GM12878 (cell line): ENCODE results near the gene GPR153. TPM values are rescaled to one million over a fixed set of nuclear protein-coding genes. Genes with fewer than 3 reads are reported as not detected.

Experiments used
- ATAC-seq: fragments of 200-7000 bp; cut with Tn5 transposase; 3 replicates; pipeline ENCODE4 v1.9.1; 2020; ENCODE audit warnings: mild to moderate bottlenecking, moderate library complexity
- BruUV-seq: library from RNA; stranded (reverse); fragments of 400-500 nt; replicated peaks from 2 replicates; lab custom pipeline; 2021; lab: Mats Ljungman, UMichigan
- CTCF ChIA-PET: fragments of 300-600 bp; sonication (Branson Sonifier 250); formaldehyde crosslinking; extraction: SDS; loops from one replicate; lab custom pipeline; 2021; ENCODE audit warnings: inconsistent platforms; lab: Yijun Ruan, JAX
- POLR2A ChIA-PET: fragments of 350-600 bp; formaldehyde crosslinking; extraction: SDS; loops from one replicate; lab custom pipeline; 2021; ENCODE audit warnings: inconsistent platforms; lab: Charles Lee
- RAD21 ChIA-PET: fragments of 300-600 bp; sonication (Branson Sonifier 250); formaldehyde crosslinking; loops from one replicate; lab custom pipeline; 2023; ENCODE audit warnings: antibody characterized with exemption; ENCODE audit not compliant: unreplicated experiment; lab: Charles Lee
- SMC1A ChIA-PET: fragments of 300-600 bp; sonication (Branson Sonifier 250); formaldehyde crosslinking; loops from one replicate; lab custom pipeline; 2023; ENCODE audit not compliant: unreplicated experiment, uncharacterized antibody; lab: Charles Lee
- DNase-seq: peaks from one replicate; pipeline ENCODE4 v3.0.0-alpha.2; 2011; ENCODE audit warnings: low read depth, low spot score
- FAIRE-seq: peaks from 3 replicates; lab custom pipeline; 2011; peaks lifted over from hg19 to GRCh38; lab: Jason Lieb, UNC
- H2AFZ ChIP-seq: 2 replicates; pipeline ENCODE4 v1.6.0; 2011; ENCODE audit warnings: low read depth, low read length, control low read depth; ENCODE audit not compliant: control insufficient read depth
- H3K27ac ChIP-seq: 2 replicates; pipeline ENCODE4 v1.5.1; 2011; ENCODE audit warnings: control low read depth; ENCODE audit not compliant: control insufficient read depth, insufficient read depth
- H3K27me3 ChIP-seq, 2 experiments: replicated peaks in 1 of 2; 2 replicates each; pipeline versions ENCODE4 v1.6.0 to v1.6.1; 2011; ENCODE audit warnings: low read length in 1 of 2; ENCODE audit not compliant: control insufficient read depth in 2 of 2, insufficient read depth in 2 of 2
- H3K36me3 ChIP-seq, 2 experiments: 2 replicates each; pipeline ENCODE4 v1.5.1; 2011; ENCODE audit warnings: low read length in 1 of 2; ENCODE audit not compliant: control insufficient read depth in 2 of 2, insufficient read depth in 2 of 2
- H3K4me1 ChIP-seq: 2 replicates; pipeline ENCODE4 v1.6.1; 2011; ENCODE audit warnings: mild to moderate bottlenecking, low read length, moderate library complexity, mixed read lengths; ENCODE audit not compliant: control insufficient read depth, insufficient read depth
- H3K4me2 ChIP-seq: 2 replicates; pipeline ENCODE4 v1.6.0; 2011; ENCODE audit warnings: control low read depth; ENCODE audit not compliant: control insufficient read depth, insufficient read depth
- H3K4me3 ChIP-seq: fragments of 200-600 bp; sonication (generic); 2 replicates; pipeline ENCODE4 v1.5.1; 2016
- H3K79me2 ChIP-seq: 2 replicates; pipeline ENCODE4 v1.6.0; 2011; ENCODE audit warnings: low read length; ENCODE audit not compliant: control insufficient read depth, insufficient read depth
- H3K9ac ChIP-seq: 2 replicates; pipeline ENCODE4 v1.8.0; 2011; ENCODE audit warnings: low read length, control low read depth, mixed read lengths; ENCODE audit not compliant: control insufficient read depth, insufficient read depth
- H3K9me3 ChIP-seq: replicated peaks from 3 replicates; pipeline ENCODE4 v1.5.1; 2011; ENCODE audit warnings: mild to moderate bottlenecking, low read length; ENCODE audit not compliant: control insufficient read depth, insufficient read depth
- H4K20me1 ChIP-seq: 2 replicates; pipeline ENCODE4 v1.6.0; 2011; ENCODE audit not compliant: control insufficient read depth, insufficient read depth
- ATF7 ChIP-seq: fragments of 450-650 bp; IDR thresholded peaks from 2 replicates; pipeline ENCODE4 v1.6.1; 2016; ENCODE audit warnings: low read depth, mild to moderate bottlenecking
- BCL11A ChIP-seq: IDR thresholded peaks from 2 replicates; pipeline ENCODE4 v1.6.1; 2011; ENCODE audit warnings: low read depth, low read length
- CBFB ChIP-seq: IDR thresholded peaks from 2 replicates; pipeline ENCODE4 v1.6.1; 2016; ENCODE audit warnings: antibody characterized with exemption, low read depth
- JUNB ChIP-seq: IDR thresholded peaks from 2 replicates; pipeline ENCODE4 v1.6.1; 2016; ENCODE audit warnings: antibody characterized with exemption, mild to moderate bottlenecking
- NR2C1 ChIP-seq: fragments of 450-650 bp; IDR thresholded peaks from 2 replicates; pipeline ENCODE4 v1.6.1; 2017; ENCODE audit warnings: antibody characterized with exemption, mild to moderate bottlenecking, moderate library complexity
- NR2F1 ChIP-seq: fragments of 450-650 bp; conservative IDR thresholded peaks from 2 replicates; pipeline ENCODE4 v1.6.1; 2017; ENCODE audit warnings: mild to moderate bottlenecking
- POU2F2 ChIP-seq: IDR thresholded peaks from 3 replicates; pipeline ENCODE4 v1.6.1; 2011; ENCODE audit warnings: low read depth, mild to moderate bottlenecking, low read length, borderline replicate concordance
- RAD21 ChIP-seq: IDR thresholded peaks from 2 replicates; pipeline ENCODE4 v1.6.1; 2011; ENCODE audit warnings: mild to moderate bottlenecking, low read depth, low read length, moderate library complexity; ENCODE audit not compliant: insufficient read depth
- RAD51 ChIP-seq: fragments of 450-650 bp; IDR thresholded peaks from 2 replicates; pipeline ENCODE4 v1.6.1; 2016; ENCODE audit warnings: moderate library complexity, mild to moderate bottlenecking, inconsistent platforms
- RFX5 ChIP-seq: IDR thresholded peaks from 2 replicates; pipeline ENCODE4 v1.6.1; 2011; ENCODE audit warnings: low read depth, low read length, improper control_type of control experiment
- SP1 ChIP-seq: IDR thresholded peaks from one replicate; pipeline ENCODE4 v1.6.1; 2011; ENCODE audit warnings: low read depth, low read length
- TCF12 ChIP-seq: IDR thresholded peaks from 2 replicates; pipeline ENCODE4 v1.6.1; 2011; ENCODE audit warnings: low read depth, mild to moderate bottlenecking, low read length
- WGBS: methylation state at CpG from one replicate; pipeline ENCODE4 v1.1.6; 2016; ENCODE audit warnings: low lambda C conversion rate; ENCODE audit not compliant: insufficient replicate concordance, insufficient coverage; ENCODE audit errors: missing lambda C conversion rate; 5-methylcytosine and 5-hydroxymethylcytosine counted together
- in situ Hi-C: fragments of 300-500 bp; cut with MboI; formaldehyde crosslinking; loops from 9 replicates; pipeline ENCODE4 v1.14.3; 2018; ENCODE audit warnings: mixed read lengths
- intact Hi-C: fragments of 100-400 bp; cut with micrococcal nuclease; formaldehyde crosslinking; loops from one replicate; pipeline ENCODE4 v1.14.2; 2022; ENCODE audit not compliant: unreplicated experiment
- polyA plus RNA-seq, 11 experiments: library from polyadenylated mRNA; depleted of rRNA in 4 of 11; unstranded in 6 of 11; stranded (reverse) in 5 of 11; fragments of >200 nt; fragmentation: Nextera tagmentation in 4 of 11; fragmentation: Illumina TruSeq in 1 of 11; extraction: Ambion mirVana in 4 of 11; extraction: Trizol in 1 of 11; gene quantifications; 1 replicate in 1 of 11; 2 replicates in 10 of 11; pipeline versions ENCODE4 v1.2.1 to v1.2.3, GENCODE V29; 2011 to 2016; ENCODE audit warnings: inconsistent platforms in 2 of 11, missing spikeins in 2 of 11, low read depth in 1 of 11
- total RNA-seq, 4 experiments: library from RNA; depleted of rRNA in 3 of 4; stranded (reverse); fragments of >200 nt in 3 of 4; fragmentation: Illumina TruSeq in 1 of 4; extraction: Trizol in 1 of 4; gene quantifications; 2 replicates each; pipeline versions ENCODE4 v1.2.1 to v1.2.3, GENCODE V29; 2013 to 2021
- TF ChIP-seq, protein P1 (sequence below): IDR thresholded peaks from 2 replicates; pipeline ENCODE4 v1.6.1; 2011; ENCODE audit warnings: borderline replicate concordance, low read depth, mild to moderate bottlenecking, moderate library complexity, mixed read lengths, low read length; ENCODE audit not compliant: insufficient read depth; ENCODE audit errors: extremely low read length
- TF ChIP-seq, protein P2 (sequence below): fragments of 450-650 bp; IDR thresholded peaks from 2 replicates; pipeline ENCODE4 v1.6.1; 2018; ENCODE audit warnings: mild to moderate bottlenecking, low read depth, moderate library complexity; ENCODE audit not compliant: partially characterized antibody
- TF ChIP-seq, protein P3 (sequence below): fragments of 450-650 bp; IDR thresholded peaks from 2 replicates; pipeline ENCODE4 v1.6.1; 2017; ENCODE audit warnings: low read depth, mild to moderate bottlenecking, moderate library complexity
- TF ChIP-seq, protein P4 (sequence below): fragments of 150-350 bp; IDR thresholded peaks from 2 replicates; pipeline ENCODE4 v1.6.1; 2014; ENCODE audit warnings: mild to moderate bottlenecking, low read depth, low read length

GPR153 gene
- total and polyA plus RNA-seq, 10 of the 15 experiments (the other 5 are each of a cell fraction or from before 2014, with no cell fraction given), result 0.04 to 2.2 (median 0.54) TPM

DNA sequence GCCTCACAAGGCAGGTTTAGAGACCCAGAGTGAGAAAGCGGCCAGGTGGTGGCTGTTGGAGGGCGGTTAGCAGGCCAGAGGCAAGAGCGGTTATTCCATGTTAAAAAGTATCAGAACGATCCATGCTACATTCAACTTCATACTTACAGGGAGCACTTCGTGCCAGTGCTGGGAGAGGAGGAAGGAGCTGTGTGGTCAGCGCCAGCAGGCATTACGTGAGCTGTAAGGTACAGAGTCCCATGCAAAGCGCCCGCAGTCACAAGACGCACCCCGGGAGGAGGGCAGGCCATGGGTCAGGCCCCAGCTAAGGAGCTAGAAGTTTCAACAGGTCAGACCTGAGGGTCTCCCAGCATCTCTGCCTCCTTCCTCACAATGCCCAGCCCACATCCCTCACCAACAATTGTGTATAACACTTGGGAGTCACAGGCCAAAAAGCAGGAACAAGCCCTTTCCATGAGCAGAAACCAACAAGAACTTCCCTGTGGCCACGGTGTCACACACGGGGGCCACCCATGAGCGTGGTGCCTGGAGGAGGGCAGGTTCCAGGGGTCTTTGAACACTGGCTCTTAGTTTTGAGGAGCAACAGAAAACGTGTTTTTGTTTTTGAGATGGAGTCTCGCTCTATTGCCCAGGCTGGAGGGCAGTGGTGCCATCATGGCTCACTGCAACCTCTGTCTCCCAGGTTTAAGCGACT, 21.8 kb upstream of the GPR153 start:
- intact Hi-C loops, result no loop called here

More for the DNA sequence above, 21.8 kb upstream of the GPR153 start:
- H4K20me1 ChIP-seq, result no peaks in the 10 kb centered on the region
- TF ChIP-seq, protein P1, sequence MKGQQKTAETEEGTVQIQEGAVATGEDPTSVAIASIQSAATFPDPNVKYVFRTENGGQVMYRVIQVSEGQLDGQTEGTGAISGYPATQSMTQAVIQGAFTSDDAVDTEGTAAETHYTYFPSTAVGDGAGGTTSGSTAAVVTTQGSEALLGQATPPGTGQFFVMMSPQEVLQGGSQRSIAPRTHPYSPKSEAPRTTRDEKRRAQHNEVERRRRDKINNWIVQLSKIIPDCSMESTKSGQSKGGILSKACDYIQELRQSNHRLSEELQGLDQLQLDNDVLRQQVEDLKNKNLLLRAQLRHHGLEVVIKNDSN, result no peak
- TF ChIP-seq JUNB (no peak), BCL11A (no peak), RFX5 (no peak), NR2F1 (no peak), RAD21 (no peak), POU2F2 (no peak), CBFB (no peak), NR2C1 (no peak), TCF12 (no peak), SP1 (no peak), ATF7 (no peak), RAD51 (no peak)
- TF ChIP-seq, protein P2, sequence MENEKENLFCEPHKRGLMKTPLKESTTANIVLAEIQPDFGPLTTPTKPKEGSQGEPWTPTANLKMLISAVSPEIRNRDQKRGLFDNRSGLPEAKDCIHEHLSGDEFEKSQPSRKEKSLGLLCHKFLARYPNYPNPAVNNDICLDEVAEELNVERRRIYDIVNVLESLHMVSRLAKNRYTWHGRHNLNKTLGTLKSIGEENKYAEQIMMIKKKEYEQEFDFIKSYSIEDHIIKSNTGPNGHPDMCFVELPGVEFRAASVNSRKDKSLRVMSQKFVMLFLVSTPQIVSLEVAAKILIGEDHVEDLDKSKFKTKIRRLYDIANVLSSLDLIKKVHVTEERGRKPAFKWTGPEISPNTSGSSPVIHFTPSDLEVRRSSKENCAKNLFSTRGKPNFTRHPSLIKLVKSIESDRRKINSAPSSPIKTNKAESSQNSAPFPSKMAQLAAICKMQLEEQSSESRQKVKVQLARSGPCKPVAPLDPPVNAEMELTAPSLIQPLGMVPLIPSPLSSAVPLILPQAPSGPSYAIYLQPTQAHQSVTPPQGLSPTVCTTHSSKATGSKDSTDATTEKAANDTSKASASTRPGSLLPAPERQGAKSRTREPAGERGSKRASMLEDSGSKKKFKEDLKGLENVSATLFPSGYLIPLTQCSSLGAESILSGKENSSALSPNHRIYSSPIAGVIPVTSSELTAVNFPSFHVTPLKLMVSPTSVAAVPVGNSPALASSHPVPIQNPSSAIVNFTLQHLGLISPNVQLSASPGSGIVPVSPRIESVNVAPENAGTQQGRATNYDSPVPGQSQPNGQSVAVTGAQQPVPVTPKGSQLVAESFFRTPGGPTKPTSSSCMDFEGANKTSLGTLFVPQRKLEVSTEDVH, result no peak
- TF ChIP-seq, protein P3, sequence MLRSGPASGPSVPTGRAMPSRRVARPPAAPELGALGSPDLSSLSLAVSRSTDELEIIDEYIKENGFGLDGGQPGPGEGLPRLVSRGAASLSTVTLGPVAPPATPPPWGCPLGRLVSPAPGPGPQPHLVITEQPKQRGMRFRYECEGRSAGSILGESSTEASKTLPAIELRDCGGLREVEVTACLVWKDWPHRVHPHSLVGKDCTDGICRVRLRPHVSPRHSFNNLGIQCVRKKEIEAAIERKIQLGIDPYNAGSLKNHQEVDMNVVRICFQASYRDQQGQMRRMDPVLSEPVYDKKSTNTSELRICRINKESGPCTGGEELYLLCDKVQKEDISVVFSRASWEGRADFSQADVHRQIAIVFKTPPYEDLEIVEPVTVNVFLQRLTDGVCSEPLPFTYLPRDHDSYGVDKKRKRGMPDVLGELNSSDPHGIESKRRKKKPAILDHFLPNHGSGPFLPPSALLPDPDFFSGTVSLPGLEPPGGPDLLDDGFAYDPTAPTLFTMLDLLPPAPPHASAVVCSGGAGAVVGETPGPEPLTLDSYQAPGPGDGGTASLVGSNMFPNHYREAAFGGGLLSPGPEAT, result no peak
- TF ChIP-seq, protein P4, sequence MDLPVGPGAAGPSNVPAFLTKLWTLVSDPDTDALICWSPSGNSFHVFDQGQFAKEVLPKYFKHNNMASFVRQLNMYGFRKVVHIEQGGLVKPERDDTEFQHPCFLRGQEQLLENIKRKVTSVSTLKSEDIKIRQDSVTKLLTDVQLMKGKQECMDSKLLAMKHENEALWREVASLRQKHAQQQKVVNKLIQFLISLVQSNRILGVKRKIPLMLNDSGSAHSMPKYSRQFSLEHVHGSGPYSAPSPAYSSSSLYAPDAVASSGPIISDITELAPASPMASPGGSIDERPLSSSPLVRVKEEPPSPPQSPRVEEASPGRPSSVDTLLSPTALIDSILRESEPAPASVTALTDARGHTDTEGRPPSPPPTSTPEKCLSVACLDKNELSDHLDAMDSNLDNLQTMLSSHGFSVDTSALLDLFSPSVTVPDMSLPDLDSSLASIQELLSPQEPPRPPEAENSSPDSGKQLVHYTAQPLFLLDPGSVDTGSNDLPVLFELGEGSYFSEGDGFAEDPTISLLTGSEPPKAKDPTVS, result no peak
- ChIA-PET POLR2A (no interaction called here), CTCF (interaction anchor here (1.2 kb wide), 1 partner anchor 36 kb away, joined by 3 read pairs; no protein-coding TSS in a partner anchor), RAD21 (interaction anchor here (1.0 kb wide), 1 partner anchor 36 kb away, joined by 3 read pairs; no protein-coding TSS in a partner anchor), SMC1A (no interaction called here)
- H3K4me2 ChIP-seq, result no peak overlapping the region
- 89% methylated on average over 17 of the region's 17 CpGs for WGBS
- H3K79me2 ChIP-seq, result no peaks in the 10 kb centered on the region
- in situ Hi-C loops, result no loop called here
- H3K4me1 ChIP-seq, result no peaks in the 10 kb centered on the region
- H3K4me3 ChIP-seq, result no peak overlapping the region
- no peak overlapping the region for H2AFZ ChIP-seq
- no TSS peak for BruUV-seq
- H3K27ac ChIP-seq, result no peak overlapping the region
- no peaks in the 10 kb centered on the region for H3K9me3 ChIP-seq
- H3K27me3 ChIP-seq, result no peaks in the 10 kb centered on the region
- H3K9ac ChIP-seq, result no peak overlapping the region
- H3K36me3 ChIP-seq, result peaks cover 0 to 10% of the 10 kb centered on the region in 2 experiments; a peak in 2 of 4 replicates
- no peak for ATAC-seq
- no peak for DNase-seq
- FAIRE-seq, result no peak
